ENCODE data around the gene OR10A3.
A peak's percentile ranks its signal among the peaks of the same experiment; 100 is the strongest.

OR10A3 gene

GRCh38 chr11:7899418-7899817 lies 42.1 kb downstream of the OR10A3 start:
- TF ChIP-seq, protein P1, sequence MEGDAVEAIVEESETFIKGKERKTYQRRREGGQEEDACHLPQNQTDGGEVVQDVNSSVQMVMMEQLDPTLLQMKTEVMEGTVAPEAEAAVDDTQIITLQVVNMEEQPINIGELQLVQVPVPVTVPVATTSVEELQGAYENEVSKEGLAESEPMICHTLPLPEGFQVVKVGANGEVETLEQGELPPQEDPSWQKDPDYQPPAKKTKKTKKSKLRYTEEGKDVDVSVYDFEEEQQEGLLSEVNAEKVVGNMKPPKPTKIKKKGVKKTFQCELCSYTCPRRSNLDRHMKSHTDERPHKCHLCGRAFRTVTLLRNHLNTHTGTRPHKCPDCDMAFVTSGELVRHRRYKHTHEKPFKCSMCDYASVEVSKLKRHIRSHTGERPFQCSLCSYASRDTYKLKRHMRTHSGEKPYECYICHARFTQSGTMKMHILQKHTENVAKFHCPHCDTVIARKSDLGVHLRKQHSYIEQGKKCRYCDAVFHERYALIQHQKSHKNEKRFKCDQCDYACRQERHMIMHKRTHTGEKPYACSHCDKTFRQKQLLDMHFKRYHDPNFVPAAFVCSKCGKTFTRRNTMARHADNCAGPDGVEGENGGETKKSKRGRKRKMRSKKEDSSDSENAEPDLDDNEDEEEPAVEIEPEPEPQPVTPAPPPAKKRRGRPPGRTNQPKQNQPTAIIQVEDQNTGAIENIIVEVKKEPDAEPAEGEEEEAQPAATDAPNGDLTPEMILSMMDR (conservative IDR thresholded peaks at IDR 0.05): no peak
- no peak for TF ChIP-seq ZFX (IDR thresholded peaks at IDR 0.05)
- no peak overlapping the region for H3K27ac ChIP-seq

- no peak overlapping the region for H3K27ac ChIP-seq
- TF ChIP-seq ZFX (IDR thresholded peaks at IDR 0.05): no peak
- TF ChIP-seq, protein P1 (conservative IDR thresholded peaks at IDR 0.05): no peak
Observed at GRCh38 chr11:7898666-7899283, 42.7 kb downstream of the OR10A3 start.

GRCh38 chr11:7896009-7896785 lies 45.3 kb downstream of the OR10A3 start:
- no peak for TF ChIP-seq ZFX (IDR thresholded peaks at IDR 0.05)
- TF ChIP-seq, protein P1 (conservative IDR thresholded peaks at IDR 0.05): no peak
- H3K27ac ChIP-seq: no peak overlapping the region

- H3K27ac ChIP-seq: no peak overlapping the region
- TF ChIP-seq ZFX (IDR thresholded peaks at IDR 0.05): no peak
- TF ChIP-seq, protein P1 (conservative IDR thresholded peaks at IDR 0.05): no peak
Observed at GRCh38 chr11:7894251-7894650, 47.3 kb downstream of the OR10A3 start.

DNA sequence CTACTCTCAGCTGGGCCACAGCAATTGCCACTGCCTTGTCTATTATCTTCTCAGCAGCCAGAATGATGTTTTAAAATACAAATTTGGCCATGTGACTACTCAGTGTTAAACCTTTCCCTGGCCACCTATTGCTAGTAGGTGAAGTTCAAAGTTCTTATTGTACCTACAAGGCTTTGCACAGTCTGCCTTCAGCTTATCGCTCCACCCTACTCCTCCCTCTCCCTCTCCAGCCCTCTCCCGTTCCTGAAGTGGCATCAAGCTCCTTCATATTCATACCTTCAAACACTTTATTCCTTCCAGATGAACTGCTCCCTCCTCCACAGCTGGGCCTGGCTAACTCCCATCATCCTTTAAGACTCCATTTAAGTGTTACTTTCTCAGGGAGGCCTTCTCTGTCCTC lies 47.7 kb downstream of the OR10A3 start:
- no peak overlapping the region for H3K27ac ChIP-seq
- TF ChIP-seq, protein P1 (conservative IDR thresholded peaks at IDR 0.05): no peak
- no peak for TF ChIP-seq ZFX (IDR thresholded peaks at IDR 0.05)

DNA sequence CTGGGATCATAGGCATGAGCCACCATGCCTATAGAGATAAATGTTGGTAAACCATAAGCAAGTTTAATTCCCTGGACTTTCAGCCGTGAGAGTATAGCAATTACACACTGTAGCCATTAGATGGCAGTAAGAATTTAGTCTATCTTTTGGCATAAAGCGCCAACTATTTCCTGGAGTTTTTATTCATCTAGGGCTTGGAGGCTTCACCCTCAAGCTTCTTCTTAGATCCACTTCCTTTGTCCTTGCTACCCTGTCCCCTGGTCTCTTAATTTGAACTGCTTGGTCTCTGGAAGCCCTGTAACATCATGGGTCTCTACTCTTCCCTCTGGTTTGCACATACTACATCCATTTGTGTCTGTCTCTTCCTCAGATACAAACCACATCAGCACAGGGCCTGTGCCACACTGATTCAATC lies 48.7 kb downstream of the OR10A3 start:
- TF ChIP-seq, protein P1 (conservative IDR thresholded peaks at IDR 0.05): peak; percentile 85
- no peak for TF ChIP-seq ZFX (IDR thresholded peaks at IDR 0.05)
- no peak overlapping the region for H3K27ac ChIP-seq

- no peak for TF ChIP-seq ZFX (IDR thresholded peaks at IDR 0.05)
- TF ChIP-seq, protein P1 (conservative IDR thresholded peaks at IDR 0.05): no peak
- H3K27ac ChIP-seq: no peak overlapping the region
Observed at GRCh38 chr11:7892059-7892699, 49.3 kb downstream of the OR10A3 start.

Data from C4-2B (cell line).